Measurements from ENCODE around the gene FBXL3.
A peak's percentile ranks its signal among the peaks of the same experiment; 100 is the strongest.
"Not testable (repeated sequence)": the region's sequence is repeated elsewhere in the genome, so short reads cannot be mapped to it uniquely, and the experiment has no call there.

Gene FBXL3

GRCh38 chr13:76980075-76980718 is 46.8 kb downstream of the FBXL3 start:
- DNase-seq, result peak; percentile 77

DNA sequence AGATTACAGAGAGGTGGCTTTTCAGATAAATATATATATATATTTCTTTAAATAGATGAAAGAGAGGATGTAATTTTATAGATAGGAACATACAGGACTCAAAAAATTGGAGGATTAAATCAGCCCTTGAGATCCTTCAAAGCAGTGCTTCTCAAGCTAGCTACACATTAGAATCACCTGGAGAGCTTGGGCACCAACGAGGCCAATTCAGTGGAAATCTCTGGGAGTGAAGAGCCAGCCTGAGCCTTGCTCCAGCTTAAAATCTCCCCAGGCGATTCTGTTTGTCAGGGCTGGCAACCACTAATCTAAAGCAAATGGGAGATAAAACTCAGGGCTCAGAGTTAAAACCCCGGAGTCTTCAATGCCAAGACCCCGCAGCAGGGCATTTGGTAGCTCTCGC is 50.0 kb downstream of the FBXL3 start:
- DNase-seq, result no peak

DNA sequence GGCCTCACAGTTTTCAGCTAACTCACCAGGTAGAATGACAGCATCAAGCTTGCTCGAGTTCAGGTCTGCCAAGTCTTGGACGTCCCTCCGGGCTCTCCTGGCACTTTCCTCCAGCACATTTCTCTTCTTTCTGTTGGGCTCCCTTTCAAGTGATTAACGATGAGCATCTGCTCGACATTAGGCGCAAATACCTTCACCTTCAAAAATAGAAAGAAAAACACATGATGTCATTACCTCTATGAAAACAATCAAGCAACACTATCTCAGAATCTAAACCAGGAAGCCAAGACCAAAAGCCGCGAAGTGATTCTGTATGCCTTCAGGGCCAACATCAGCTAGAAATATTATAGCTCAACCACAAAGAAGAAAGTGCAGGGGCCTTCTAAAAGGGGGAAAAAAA is 50.5 kb downstream of the FBXL3 start:
- DNase-seq, result no peak

DNA sequence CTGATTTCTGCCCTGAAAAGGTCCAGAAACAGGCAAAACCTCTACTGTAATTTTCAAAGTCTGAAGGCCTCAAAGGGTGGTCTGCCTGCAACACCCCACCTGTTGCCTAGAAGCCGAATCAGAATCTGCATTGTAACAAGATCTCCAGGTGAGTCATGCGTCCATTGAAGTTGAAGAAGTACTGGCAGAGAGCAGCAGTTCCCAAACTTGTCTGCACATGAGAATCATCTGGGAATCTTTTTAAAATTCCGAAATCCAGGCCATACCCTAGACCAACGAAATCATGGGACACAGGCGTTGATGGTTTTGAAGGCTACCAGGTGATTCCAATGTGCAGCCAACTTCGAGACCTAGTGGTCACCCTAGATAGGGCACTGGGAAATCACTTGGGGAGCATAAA is 51.1 kb downstream of the FBXL3 start:
- no peak for DNase-seq

GRCh38 chr13:76974618-76974975 is 52.4 kb downstream of the FBXL3 start:
- DNase-seq, result no peak

GRCh38 chr13:76973920-76974617 is 52.9 kb downstream of the FBXL3 start:
- DNase-seq, result no peak

DNA sequence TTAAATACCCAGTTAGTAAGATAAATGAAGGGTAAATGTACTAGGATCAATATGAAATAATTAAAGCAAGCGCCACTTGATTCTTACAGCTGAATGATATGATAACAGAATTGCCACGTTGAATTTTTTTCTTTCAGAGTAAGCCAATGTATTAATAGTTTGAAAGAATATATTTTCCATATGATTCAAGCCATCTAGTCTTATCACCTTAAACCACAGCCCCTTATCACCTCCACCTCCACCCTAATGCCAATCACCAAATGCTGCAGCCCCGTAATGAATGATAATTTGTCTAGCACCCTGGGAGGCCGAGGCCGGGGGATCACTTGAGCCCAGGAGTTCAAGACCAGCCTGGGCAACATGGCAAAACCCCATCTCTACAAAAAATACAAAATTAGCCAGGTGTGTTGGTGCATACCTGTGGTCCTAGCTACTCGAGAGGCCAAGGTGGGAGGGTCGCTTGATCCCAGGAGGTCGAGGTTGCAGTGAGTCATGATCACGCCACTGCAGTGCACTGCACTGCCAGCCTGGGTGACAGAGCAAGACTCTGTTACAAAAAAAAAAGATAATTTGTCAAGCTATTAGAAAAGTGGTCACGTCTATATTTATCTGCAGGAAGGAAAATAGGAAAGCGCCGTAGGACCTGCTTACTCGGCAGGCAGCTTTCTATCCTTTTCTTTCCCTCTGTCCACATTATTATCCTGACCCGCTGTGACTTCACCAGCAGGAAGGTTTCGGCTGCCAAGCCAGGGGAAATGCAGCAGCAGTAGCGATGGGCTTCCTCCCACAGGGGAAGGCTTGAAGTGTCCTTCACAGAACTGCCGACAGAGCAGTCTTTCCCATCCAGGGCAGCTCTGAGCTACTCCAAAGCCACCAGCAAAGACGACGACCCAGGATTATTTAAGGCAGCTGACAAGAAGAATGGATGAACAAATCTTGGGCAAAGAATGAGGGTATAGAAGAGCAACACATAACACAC is 54.8 kb downstream of the FBXL3 start:
- DNase-seq, result no peak

DNA sequence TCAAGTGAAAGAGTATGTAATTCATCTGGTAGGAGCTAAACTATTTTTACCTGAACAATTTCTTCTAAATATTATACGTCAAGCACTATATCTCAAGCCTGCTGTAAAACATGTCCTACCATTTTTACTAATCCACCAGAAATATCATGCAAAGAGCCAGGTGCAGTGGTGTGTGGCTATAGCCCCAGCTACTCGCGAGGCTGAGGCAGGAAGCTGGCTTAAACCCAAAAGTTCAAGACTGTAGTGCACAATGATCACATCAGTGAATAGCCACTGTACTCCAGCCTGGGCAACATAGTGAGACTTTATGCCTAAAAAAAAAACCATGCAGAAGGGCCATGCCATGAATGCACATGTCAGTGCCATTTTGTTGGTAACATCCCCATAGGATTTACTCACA is 55.7 kb downstream of the FBXL3 start:
- DNase-seq, result no peak

DNA sequence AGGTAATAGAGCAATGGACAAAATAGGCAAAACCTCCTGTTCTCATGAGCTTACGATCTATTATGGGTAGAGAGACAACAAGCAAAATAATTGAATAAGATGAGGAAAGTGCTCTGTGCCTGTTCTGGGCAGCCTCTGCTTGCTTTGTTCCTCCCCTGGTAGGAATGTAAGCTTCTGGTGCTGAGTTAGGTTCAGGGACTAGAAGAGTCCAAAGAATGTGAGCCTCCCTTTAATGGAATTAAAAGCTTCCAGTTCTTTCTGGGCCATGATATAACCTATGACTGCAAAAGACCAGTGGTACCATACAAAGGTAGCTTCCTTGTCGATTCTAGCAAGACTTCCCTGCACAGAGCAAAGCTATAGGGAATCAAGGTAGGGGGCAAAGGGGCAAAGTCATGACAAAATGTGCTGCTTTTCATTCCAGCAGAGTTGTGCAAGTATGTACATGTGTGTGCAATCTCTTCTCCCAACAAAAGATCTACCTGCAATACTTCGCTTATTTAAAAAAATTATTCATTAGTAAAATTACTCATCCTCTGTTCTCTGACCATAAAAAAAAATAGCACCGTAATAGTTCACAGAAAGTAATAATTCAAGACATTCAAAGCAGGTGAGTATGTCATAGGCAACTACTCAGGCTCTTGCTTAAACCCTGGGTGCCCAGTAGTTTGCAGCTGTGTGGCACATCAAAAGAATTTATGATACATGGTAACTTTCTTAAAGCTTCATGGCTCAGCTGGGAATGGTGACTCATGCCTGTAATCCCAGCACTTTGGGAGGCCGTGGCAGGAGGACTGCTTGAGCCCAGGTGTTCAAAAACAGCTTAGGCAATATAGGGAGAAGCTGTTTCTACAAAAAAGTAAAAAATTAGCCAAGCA is 57.2 kb downstream of the FBXL3 start:
- no peak for DNase-seq

DNA sequence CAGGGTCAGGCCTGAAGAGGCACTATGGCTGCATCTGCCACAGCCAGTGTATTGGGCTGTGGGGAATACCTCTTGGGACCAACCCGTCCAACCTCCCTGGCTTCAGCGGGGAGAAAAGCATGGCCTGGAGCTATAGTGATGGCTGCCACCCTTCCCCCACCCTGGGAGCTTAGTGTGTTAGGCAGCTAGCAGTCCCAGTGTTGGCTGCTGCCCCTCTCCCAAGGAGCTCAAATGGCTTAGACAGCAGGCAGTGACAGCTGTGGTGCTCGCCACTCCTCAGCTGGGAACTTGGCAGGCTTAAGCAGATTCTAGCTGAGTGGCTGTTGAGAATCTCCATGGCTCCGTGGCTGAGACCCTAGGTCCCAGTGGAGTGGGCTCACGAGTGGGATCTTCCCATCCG is 58.9 kb downstream of the FBXL3 start:
- no peak for DNase-seq

- DNase-seq, result no peak
Measured at GRCh38 chr13:76967031-76967430, 59.9 kb downstream of the FBXL3 start.

- no peak for DNase-seq
Measured at GRCh38 chr13:76965759-76966421, 61.1 kb downstream of the FBXL3 start.

DNA sequence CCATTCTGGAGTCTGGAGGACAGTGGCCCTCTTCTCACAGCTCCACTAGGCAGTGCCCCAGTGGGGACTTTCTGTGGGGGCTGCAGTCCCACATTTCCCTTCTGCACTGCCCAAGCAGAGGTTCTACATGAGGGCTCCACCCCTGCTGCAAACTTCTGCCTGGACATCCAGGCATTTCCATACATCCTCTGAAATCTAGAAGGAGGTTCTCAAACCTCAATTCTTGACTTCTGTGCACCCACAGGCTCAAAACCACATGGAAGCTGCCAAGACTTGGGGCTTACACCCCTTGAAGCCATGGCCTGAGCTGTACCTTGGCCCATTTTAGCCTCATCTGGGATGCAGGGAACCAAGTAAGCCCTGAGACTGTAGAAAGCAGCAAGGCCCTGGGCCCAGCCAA is 67.2 kb downstream of the FBXL3 start:
- DNase-seq, result not testable (repeated sequence)

- DNase-seq, result no peak
Measured at GRCh38 chr13:76958841-76959432, 68.0 kb downstream of the FBXL3 start.

DNA sequence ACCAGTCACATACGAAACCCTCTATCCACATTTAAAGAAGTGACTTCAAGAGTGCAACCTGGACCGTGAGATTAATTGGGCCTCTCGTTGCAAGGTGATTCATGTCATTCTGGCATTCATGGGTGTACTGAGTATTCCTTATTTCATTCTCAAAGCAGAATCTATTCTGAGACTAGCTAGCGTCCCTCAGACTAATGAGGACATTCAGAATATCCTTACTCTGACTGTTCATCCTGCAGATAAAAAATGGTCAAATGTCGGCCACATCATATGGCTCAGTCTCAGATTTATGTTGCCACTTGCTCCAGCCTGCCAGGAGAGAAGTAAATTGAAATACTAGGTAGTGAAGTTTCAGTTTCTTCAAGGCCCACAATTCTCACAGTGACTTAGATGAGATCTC is 71.3 kb downstream of the FBXL3 start:
- DNase-seq, result no peak
